GM18858 (cell line): ENCODE data around the gene CTAGE9.
"Not testable (repeated sequence)": the region's sequence is repeated elsewhere in the genome, so short reads cannot be mapped to it uniquely, and the experiment has no call there.

ENCODE experiments used
- ATAC-seq: cut with Tn5 transposase; IDR thresholded peaks from one replicate; pipeline ENCODE4 v1.9.1; 2021; ENCODE audit not compliant: unreplicated experiment

CTAGE9 gene

DNA sequence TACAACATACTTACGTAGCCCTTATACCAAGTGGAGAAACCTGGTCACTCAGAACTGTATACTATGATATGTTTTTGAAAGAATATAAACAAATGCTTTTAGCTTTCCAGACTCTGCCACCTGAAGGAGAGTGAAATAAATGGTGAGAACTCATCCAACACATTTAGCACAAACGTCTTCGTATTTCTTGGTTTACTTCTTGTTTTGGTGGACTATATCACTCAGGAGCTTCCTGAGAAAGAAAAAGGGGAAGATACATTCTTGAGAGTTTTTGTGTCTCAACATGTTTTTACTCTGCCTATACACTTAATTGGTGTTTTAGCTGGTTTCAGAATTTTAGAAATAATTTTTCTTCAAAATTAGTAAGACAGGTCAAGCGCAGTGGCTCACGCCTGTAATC, 19.4 kb upstream of the CTAGE9 start:
- no peak for ATAC-seq

DNA sequence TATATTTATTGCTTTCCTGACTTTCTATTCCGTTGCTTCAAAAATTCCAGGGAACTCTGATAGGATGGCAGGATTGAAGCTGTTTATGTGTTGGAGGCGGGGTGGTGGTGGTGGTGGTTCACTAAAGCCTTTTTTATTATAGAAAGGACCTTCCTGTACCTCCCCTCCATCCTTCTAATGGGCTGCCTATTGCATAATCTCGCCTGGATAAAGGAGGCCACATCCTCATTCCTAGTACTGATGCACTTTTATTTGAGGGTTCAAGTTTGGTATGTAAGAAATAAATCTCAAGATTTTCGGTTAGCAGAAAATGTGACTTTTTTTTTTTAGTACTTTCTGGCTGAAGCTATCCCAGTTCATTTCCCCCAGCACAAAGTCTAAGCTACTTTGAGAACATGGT, 18.7 kb upstream of the CTAGE9 start:
- no peak for ATAC-seq

DNA sequence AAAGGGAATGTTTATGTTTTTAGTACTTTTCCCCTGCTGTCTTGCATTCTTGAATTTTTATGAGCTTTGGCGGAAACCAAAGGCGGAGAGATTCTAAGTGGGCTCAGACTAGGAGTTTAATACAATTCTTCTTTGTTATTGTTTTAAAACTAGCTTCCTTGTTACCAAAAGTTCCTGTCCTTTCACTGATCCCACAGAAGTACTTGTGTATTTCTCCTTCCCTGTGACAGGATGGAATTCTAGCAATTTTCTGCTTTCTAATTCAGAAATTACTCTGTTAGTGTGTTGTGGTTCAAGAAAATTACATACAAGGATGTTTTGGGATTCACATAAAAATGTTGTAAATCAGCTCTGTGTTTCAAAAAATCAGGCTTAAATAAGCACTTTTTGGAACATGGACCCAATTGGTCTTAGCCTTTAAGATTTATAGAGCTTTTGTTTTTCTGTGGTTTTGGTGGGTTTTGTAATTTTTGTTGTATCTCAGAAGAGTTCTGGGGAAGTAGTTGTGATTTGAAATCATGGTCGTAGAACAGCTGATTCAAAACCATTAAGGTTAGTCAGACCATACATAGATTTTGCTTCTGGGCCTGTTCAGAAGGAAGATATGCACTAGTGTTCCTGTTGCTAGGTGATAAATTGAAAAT, 17.6 kb upstream of the CTAGE9 start:
- ATAC-seq: no peak

DNA sequence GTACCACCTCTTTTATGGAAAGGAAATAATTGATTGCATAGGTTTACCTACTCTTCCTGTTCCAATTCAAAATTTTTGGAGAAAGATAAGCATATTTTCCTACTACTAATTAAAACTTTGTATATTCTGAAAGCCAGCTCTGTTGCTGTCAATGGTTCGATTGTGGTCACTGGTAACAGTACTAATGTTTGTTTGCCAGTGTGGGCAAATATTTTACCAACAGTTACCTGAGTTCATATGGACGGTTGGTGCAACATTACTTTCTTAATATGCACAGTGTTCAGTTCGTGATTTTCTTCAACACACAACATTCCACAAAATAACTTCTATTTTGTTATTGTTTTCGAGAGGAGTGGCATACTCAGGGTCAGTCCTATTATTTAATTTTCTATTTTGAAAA, 17.1 kb upstream of the CTAGE9 start:
- no peak for ATAC-seq

DNA sequence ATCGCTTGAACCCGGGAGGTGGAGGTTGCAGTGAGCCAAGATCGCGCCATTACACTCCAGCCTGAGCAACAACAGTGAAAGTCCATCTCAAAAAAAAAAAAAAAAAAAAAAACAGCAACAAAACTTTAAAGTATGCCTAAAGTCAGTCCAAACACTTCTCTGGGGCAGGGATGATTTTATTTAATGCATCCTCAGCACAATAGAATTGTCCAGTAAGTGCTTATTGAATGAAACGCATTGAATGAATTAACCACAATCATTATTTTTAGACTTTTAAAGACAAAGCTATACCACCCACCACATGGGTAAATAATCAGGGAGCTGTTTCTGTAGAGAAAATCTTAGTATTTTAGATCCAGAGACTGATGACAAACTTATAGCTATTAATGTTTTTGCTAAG, 16.6 kb upstream of the CTAGE9 start:
- ATAC-seq: no peak

DNA sequence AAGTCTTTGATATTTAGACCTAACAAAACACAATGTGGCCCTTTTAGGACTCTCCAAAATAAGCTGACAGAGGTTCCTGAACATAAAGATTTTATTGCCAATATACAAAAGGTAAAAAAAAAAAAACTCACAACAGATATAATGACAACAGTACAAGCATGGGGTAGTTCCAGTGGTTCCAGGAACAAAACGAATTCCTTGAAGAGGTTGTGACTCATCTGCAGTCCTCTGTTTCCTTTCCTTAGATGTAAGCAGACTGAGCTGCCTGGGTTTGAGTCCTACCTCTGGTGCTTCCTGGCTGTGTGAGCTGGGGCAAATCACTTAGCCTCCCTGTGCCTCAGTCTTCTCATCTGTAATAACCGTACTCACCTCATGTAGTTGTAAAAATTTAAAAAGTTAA, 13.3 kb upstream of the CTAGE9 start:
- no peak for ATAC-seq

DNA sequence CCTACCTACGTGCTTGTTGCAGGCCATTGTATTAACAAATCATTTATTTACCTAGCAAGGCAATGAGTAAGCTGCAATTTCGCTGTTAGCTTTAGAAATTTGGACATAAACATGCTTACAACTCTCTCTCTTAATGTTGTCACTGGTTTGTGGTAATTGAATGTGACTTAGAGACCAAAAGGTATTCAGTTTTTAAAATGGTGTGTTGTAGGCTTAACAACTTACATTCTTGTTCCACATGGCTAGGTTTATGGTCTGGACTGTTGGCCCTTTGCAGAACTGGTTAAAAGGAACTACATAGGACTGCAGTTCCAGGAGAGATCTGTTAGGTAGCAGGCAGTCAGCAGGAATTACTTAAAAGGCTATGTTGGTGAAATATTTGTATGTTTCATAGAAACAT, 10.3 kb upstream of the CTAGE9 start:
- ATAC-seq: no peak

DNA sequence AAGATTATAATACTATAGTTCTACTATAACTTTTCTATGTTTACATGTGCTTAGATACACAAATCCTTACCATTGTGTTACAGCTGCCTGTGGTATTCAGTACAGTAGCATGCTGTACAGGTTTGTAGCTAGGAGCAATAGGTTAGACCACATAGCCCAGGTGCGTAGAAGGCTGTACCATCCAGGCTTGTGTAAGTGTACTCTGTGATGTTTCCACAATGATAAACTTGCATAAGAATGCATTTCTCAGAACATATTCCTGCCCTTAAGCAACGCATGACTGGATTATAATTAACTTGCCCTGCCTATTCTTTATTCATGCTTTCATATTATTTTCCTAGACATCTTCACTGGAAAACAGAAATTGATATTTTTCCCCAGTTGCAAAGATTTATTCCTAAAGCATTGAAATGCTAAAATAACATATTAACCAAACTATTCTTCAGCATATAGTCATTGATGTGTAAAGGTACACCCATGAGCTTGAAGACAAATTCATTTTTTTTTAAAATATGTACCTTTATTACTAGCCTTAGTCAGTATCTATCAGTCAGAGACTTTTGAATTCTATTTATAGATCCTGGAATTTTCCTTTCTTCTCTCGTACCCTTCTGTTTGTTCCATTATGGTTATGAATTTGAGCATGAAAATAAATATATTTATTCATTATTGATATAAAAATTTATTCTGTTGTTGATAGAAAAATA, 7.2 kb upstream of the CTAGE9 start:
- no peak for ATAC-seq

DNA sequence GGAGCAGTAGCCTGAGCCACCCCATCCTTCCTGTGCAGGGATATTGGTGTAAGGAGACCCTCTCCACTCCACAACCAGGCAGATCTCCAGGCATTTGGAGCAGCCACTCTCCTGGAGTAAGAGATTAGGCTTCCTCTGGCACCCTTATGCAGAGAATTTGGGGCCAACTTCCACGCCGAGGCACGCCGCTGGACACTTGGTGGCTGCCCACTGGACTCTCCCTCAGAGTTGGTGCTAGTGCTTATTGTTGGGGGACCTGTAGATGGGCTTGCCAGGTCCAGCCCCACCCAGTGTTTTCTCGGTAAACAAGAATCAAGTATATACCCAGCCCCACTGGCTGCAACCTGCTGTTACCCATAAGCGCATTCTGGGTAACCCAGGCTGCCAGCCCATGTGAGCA, 4.8 kb upstream of the CTAGE9 start:
- not testable (repeated sequence) for ATAC-seq

DNA sequence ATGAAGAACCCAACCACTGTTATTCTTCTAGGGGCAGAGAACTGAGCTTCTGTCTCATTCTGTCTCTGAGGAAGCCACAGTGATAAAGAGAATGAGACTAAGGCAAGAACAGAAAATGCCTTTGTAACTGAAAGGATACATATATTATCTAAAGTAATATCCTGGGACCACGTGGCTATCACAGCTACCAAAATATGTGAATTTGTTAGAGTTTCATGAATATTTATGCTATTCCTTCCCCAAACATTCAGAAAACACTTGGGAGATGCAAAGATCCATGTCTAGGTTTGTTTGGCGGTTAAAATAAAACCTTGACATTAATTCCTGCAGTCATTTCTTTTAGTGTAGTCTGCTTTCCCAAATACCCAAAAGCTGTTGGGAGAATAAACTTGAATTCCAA, 6.9 kb downstream of the CTAGE9 start:
- ATAC-seq: not testable (repeated sequence)

DNA sequence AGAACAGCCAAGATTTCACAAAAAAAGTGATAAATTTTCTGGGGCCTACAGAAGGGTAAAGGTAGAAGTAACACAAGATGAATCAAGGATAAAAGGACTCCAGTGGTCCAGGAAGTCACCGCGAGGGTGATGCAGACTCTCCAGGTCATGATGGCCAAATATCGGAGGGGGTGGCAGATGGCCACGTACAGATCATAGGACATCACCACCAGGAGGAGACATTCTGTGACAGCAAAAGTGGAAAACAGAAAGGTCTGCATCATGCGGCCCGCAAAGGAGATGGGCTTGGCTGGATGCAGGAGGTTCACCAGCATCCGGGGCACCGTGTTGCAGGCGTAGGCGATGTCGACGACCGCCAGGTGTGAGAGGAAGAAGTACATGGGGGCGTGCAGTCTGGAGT, 10.0 kb downstream of the CTAGE9 start:
- not testable (repeated sequence) for ATAC-seq

DNA sequence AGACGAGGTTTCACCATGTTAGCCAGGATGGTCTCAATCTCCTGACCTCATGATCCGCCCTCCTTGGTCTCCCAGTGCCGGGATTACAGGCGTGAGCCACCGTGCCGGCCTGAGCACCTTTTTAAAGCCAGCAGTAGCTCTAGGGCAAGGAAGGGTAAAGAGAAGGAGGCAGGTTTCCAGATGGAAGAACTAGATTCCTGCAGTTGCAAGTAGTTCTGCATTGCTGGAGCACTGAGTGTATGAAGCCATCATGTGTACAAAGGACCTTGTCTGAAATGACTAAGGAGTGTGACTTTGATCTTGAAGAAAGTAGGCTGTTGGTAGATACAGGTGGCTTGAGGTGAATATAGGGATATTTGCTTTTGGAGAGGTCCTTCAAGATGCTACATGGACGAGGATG, 13.9 kb downstream of the CTAGE9 start:
- ATAC-seq: no peak

DNA sequence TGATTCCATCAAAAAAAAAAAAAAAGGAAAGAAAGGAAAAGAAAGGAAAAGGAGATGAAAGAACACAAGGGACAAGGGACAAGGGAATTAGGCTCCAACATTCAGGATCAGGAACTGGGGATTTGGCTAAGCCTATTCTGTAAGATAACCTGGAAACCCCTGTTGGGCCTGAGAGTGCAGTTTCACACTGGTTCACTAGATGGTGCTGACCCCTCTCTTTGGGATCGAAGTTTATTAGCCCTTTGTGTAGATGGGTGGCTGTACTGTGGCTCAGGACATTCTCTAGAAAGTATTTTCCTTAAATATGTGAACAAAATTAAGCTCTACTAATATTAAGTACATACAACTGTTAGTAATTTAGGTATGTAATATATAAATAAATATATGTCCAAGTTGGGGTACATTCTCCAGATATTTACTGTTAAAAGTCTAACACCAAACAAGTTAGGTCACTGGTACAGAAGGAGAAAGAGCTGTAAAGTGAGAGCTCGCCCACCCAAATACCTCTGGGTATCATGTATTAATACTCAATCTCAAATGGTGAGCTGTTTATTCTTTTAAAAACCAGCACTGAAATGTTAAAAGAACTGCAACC, 15.9 kb downstream of the CTAGE9 start:
- peak; percentile 69 for ATAC-seq

DNA sequence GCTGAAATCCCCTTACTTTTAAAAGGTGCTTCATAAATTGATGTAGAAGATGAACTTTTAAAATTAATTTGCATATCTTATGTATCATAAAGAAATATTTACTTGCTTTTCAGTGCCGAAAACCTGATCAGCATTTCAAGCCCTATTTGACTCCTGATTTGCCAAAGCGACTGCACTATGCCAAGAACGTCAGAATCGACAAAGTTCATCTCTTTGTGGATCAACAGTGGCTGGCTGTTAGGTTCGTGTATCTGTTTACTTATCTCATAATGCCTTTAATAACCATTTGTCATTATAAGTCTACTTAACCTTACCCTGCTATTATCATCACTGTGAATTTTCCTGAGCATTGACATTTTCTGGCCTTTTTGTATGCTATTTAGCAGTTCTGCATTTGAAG, 17.4 kb downstream of the CTAGE9 start:
- ATAC-seq: no peak

DNA sequence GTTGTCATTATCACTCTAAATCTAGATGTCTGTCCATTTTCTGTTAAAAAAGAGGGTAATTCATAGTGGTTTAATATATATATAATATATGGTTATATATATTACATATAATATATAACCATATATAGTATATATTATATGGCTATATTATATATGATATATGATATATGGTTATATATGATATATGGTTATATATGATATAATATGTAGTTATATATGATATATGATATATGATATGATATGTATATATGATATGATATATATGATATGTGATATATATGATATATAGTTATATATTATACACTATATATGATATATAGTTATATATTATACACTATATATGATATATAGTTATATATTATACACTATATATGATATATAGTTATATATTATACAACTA, 18.2 kb downstream of the CTAGE9 start:
- no peak for ATAC-seq

DNA sequence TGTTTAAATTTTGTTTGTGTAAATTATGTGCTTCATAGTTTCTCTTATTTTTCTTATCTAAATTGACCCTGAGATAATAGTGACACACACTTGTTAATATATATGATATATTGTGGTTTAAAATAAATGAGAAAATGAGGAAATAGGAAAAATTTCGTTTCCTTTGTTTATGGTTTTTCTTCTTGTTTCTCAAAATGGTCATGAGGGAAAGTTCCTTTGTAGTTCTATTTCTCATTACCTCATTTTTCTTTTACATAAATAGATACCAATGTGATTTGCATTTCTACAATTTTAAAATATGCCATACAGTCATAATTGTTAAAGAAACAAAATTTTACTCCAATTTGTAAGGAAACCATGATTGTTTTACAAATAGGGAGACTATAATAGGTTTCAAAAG, 18.8 kb downstream of the CTAGE9 start:
- ATAC-seq: no peak

DNA sequence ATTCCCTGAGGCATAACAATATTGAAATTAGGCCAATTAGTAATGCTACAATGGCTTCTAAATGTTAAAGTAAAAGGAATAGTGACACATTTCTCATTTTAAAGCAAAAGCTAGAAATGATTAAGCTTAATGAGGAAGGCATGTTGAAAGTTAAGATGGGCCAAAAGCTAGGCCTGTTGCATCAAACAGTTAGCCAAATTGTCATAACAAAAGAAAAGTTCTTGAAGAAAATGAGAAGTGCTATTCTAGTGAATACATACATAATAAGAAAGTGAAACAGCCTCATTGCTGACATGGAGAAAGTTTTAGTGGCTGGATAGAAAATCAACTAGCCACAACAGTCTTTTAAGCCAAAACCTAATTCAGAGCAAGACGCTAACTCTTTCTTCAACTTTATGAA, 22.5 kb downstream of the CTAGE9 start:
- peak; percentile 61 for ATAC-seq

DNA sequence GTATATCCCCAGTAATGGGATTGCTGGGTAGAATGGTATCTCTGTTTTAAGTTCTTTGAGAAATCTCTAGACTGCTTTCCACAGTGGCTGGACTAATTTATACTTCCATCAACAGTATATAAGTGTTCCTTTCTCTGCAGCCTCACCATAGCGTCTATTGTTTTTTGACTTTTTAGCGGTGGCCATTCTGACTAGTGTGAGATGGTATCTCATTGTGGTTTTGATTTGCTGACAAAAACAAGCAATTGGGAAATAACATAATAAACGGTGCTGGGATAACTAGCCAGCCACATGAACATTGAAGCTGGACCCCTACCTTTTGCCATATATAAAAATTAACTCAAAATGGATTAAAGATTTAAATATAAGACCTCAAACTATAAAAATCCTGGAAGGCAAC, 23.8 kb downstream of the CTAGE9 start:
- ATAC-seq: no peak

DNA sequence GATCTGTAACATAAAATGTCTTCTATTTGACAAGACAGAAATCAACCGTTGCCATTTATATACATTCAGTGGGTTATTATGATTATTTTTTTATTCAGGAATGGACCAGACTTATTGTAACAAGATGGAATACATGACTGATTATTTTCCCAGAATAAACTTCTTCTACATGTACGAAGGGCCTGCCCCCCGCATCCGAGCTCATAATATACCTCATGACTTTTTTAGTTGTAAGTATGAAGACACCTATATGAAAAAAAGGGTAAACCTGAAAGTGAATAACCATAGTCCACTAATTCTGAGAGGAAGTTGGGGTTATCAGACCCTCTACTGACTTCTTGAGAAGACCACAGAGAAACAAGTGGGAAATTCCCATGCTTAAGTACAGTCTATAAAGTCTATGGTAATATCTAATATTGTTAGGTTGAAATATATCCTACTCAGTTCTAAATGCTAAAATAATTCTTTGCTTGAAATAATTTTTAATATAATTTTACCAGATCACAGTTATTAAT, 25.5 kb downstream of the CTAGE9 start:
- ATAC-seq: peak; percentile 72

DNA sequence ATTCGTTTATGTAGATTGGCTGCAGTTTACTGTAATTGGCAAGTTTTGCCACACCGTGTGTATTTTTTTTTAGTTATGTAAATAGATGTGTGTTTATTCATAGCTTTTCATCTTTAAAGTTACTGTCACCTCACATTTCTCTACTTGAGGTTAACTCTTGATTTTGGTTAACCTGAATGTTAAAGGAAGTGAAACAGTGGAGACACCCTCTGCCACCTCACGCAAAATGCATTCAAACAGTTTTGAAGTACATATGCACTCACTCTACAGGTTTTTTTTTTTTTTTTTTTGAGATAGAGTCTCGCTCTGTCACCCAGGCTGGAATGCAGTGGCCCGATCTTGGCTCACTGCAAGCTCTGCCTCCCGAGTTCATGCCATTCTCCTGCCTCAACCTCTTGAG, 27.3 kb downstream of the CTAGE9 start:
- ATAC-seq: peak; percentile 67

DNA sequence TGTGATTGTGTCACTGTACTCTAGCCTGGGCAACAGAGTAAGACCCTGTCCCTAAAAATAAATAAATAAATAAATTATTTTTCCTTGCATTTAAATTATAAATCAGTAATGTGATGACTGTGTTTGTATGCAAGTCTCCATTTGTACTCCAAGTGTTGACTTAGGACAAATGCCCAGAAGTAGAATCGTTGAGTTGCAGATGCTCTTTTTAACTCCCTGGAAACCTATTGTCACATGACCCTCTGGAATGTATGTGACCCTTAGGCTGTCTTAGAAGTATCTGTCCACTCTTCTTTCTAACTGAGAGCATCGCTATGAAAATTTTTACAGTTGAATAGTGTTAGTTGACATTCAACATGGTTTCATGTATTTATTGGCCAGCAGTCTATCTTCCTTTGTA, 28.4 kb downstream of the CTAGE9 start:
- no peak for ATAC-seq

DNA sequence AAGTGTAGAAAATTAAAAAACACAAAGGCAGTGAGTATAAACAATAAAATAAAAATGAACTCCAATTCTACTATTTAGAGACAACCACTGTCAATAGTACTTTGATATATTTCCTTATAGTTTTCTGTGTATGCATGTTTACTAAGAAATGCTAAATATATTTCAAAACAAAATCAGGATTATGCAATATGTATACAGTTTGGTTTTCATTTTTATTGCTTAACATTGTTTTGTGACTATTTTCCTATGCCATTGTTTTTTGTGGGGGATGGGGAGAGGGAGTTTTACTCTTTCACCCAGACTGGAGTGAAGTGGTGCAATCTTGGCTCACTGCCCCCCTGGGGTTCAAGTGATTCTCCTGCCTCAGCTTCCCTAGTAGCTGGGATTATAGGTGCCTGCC, 29.2 kb downstream of the CTAGE9 start:
- ATAC-seq: no peak
